Muscle layer of duodenum (tissue), 2 donors: ENCODE results near the gene NAXD.

Source experiments
- H3K27ac ChIP-seq: one replicate; pipeline ENCODE4 v1.7.0; 2013; ENCODE audit warnings: mild to moderate bottlenecking, low read length
- H3K27me3 ChIP-seq: one replicate; pipeline ENCODE4 v1.7.0; 2013; ENCODE audit warnings: low read depth, mild to moderate bottlenecking, control low read depth, low read length
- H3K36me3 ChIP-seq, 2 donors: one replicate each; pipeline ENCODE4 v1.7.0; 2013; ENCODE audit warnings: low read length in 2 of 2, control low read depth in 1 of 2, mild to moderate bottlenecking in 1 of 2; ENCODE audit not compliant: insufficient read depth in 2 of 2, control insufficient read depth in 1 of 2
- H3K4me1 ChIP-seq, 2 donors: one replicate each; pipeline ENCODE4 v1.7.0; 2013; ENCODE audit warnings: low read length in 2 of 2, mild to moderate bottlenecking in 2 of 2, control low read depth in 1 of 2, moderate library complexity in 1 of 2; ENCODE audit not compliant: insufficient read depth in 2 of 2, control insufficient read depth in 1 of 2
- H3K4me3 ChIP-seq, 2 donors: one replicate each; pipeline ENCODE4 v1.7.0; 2013; ENCODE audit warnings: low read length in 2 of 2, low read depth in 1 of 2, mild to moderate bottlenecking in 1 of 2
- H3K9me3 ChIP-seq, 2 donors: one replicate each; pipeline ENCODE4 v1.7.0; 2013; ENCODE audit warnings: low read length in 2 of 2, control low read depth in 1 of 2, mild to moderate bottlenecking in 1 of 2; ENCODE audit not compliant: control insufficient read depth in 1 of 2
- donor health status: healthy.

Gene NAXD

DNA sequence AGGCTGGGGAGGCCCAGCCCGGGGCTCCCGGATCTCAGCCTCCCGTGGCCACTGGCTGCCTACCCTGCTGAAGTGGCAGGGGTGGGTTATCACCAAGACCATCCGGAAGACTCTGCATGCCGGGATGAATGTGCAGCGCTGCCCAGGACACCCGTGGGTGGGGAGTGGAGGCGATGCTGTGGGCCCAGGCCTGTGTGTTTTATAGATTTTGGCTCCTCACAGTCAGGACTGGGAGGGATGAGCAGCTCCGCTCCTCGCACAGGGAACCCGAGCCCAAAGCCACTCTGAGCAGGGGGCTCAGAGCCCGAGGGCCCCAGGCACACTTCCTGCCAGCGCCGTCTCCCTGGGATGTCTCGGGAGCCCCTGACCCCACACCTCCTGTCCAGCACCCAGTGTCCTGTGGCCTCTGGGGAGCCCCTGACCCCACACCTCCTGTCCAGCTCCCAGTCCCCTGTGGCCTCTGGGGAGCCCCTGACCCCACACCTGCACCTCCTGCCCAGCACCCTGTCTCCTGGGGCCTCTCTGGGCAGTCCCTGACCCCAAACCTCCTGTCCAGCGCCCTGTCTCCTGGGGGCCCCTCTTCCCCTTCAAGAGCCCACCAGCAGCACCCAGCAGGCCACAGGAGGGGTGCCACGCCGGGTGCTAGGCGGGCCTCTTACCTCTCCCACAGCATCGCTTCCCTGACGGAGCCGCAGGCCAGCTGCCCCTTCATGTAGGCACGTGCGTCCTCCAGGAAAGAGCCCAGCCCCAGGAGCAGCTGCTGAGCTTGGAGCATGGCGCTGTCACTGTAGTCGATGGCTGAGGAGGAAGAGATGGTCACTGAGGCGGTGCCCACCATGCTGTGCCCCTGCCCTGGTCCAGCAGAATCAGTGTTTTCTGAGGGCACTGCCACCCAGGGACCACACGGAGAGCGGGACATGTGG is 31.4 kb downstream of the NAXD start:
- Histone ChIP-seq H3K4me3 (no peak overlapping the region), H3K36me3 (peaks cover 20 to 51% of the 10 kb centered on the region in 2 donors), H3K27ac (no peak overlapping the region), H3K4me1 (peaks cover 0 to 14% of the 10 kb centered on the region in 2 donors), H3K27me3 (no peaks in the 10 kb centered on the region), H3K9me3 (no peaks in the 10 kb centered on the region)

DNA sequence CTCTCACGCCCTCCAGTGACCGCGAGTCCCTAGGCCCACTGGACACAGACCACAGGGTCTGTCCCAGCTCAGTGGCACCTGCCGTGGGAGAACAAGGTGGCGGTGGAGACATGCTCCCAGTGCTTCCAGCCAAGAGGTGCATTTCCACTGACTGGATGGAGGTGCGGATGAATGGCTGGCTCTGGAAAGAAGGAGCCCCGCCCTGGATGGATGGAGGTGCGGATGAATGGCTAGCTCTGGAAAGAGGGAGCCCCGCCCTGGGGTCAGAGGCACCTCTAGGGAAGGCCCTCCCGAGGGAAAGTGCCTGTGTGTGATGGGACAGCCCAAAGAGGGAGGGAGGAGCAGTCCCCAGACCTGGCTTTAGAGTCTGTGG is 32.0 kb downstream of the NAXD start:
- no peaks in the 10 kb centered on the region for H3K9me3 ChIP-seq
- H3K4me3 ChIP-seq: no peak overlapping the region
- peaks cover 20 to 51% of the 10 kb centered on the region in 2 donors for H3K36me3 ChIP-seq
- H3K27me3 ChIP-seq: no peaks in the 10 kb centered on the region
- H3K27ac ChIP-seq: no peak overlapping the region
- peaks cover 0 to 14% of the 10 kb centered on the region in 2 donors for H3K4me1 ChIP-seq

DNA sequence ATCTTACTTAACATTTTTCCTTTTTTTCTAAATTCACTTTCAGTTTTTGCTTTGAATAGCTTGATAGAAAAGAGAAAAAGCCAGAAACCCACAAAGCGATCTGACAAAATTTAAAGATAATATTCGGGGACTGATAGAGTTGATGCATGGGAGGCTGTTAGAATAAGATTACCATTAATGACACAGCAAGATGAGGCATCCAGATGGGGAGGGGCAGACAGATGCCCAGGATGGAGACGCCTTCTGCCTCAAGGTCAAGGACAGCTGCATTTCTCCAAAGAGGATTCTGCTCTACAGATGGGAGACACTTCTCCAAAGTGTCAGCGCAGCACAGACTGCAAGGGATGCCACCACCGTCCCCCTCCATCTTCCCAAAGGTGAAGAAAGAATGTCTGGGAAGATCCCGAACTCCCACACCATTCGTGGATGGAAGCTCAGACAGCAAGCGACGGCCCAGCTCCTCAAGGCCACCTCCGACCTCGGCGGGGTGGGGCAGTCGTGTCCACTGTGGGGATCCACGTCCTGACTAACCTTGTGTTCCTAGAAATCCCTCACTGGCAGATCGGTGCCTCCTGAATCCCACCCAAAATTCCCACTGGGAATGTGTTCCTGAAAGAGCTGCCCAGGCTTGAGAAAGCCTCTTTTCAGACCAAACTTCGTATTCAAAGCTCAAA is 32.9 kb downstream of the NAXD start:
- Histone ChIP-seq H3K36me3 (peaks cover 15 to 47% of the 10 kb centered on the region in 2 donors), H3K27me3 (no peaks in the 10 kb centered on the region)

DNA sequence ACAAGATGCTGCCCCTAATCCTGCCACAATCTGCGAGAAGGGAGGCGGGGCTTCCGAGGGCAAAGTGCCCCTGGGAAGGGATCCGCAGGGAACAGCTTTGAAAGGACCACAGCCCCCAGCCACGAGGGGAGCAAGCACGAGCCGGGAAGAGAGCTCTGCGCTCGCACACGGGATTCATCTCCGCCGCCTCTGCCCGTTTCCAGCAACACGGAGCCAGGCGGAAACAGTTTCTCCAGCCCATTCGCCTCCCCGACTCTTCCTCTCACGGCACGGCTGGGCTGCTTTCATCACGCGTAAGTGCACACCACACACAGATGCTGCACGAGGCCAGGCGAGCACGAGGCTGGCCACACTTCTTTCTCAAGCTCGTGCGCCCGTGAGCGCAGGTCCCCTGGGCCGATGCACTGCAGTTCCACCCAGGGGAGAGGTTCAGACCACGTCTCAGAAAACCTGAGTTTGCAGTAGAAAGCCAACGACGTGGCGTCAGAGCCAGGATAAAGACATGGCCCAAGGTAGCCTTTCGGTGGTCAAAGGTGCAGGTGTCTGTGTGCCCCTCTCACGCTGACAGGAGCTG is 33.6 kb downstream of the NAXD start:
- Histone ChIP-seq H3K36me3 (peaks cover 8 to 47% of the 10 kb centered on the region in 2 donors), H3K4me1 (peaks cover 0 to 14% of the 10 kb centered on the region in 2 donors), H3K27me3 (no peaks in the 10 kb centered on the region), H3K4me3 (no peak overlapping the region), H3K27ac (no peak overlapping the region), H3K9me3 (no peaks in the 10 kb centered on the region)

More for the DNA sequence above, 32.9 kb downstream of the NAXD start:
- H3K4me1 ChIP-seq: peaks cover 0 to 14% of the 10 kb centered on the region in 2 donors
- no peak overlapping the region for H3K4me3 ChIP-seq
- H3K27ac ChIP-seq: no peak overlapping the region
- no peaks in the 10 kb centered on the region for H3K9me3 ChIP-seq

DNA sequence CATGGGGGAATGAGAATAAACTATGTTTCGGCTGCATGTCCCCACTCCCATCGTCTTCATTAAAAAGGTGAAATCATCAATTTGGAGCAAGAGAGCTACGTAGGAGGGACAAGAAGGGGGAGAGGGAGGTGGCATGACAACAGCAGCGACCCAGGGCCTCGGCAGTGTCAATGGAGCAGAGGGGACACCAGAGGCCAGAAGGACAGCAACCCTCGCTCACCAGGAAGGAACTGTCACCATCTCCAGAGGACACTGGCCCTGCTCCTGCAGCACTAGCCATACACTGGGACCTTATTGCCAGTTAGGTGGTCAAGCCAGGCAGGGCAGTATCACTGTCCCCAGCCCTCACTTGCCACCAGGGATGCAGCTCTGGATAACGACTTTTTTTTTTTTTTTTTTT is 34.2 kb downstream of the NAXD start:
- peaks cover 8 to 41% of the 10 kb centered on the region in 2 donors for H3K36me3 ChIP-seq

DNA sequence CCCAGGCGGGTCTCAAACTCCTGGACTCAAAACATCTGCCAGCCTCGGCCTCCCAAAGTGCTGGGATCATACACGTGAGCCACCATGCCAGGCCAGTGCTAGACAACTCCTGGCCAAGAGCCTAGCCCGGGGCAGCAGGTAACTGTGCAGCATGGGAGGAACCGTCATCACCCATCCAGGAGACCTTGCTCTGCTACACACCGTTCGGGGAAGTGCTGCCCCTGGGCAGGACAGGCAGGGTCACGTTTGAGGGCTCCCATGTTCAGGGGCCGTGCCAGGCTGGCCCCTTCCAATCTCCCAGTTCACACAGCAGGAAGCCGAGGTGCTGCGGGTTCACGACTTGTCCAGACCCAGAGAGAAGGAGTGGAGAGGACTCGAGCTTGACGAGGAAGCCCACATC is 35.1 kb downstream of the NAXD start:
- Histone ChIP-seq H3K27ac (no peak overlapping the region), H3K27me3 (no peaks in the 10 kb centered on the region), H3K36me3 (peaks cover 8 to 44% of the 10 kb centered on the region in 2 donors), H3K4me1 (peaks cover 0 to under 1% of the 10 kb centered on the region in 2 donors), H3K9me3 (no peaks in the 10 kb centered on the region), H3K4me3 (no peak overlapping the region)

More for the DNA sequence above, 34.2 kb downstream of the NAXD start:
- no peaks in the 10 kb centered on the region for H3K27me3 ChIP-seq
- H3K27ac ChIP-seq: no peak overlapping the region
- H3K9me3 ChIP-seq: no peaks in the 10 kb centered on the region
- no peak overlapping the region for H3K4me3 ChIP-seq
- peaks cover 0 to 9% of the 10 kb centered on the region in 2 donors for H3K4me1 ChIP-seq

DNA sequence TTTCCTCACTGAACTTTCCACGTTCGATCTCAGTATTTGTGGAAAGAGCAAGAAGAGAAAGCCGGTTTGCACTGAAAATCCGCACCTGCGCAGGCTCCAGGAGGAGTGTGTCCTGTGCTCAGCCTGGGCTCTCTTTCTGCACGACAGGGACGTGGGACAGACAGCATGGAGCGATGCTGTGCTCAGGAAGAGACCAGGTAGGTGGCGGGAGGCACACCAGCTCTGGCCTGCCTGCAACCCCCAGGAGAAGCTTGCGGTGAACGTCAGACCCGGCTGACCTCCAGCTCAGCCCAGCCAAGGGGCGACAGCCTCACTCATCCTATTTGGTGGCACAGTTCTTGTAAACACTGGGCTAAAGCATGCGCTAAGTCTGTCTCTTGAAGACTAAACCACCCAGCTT is 35.9 kb downstream of the NAXD start:
- H3K36me3 ChIP-seq: peaks cover 8 to 49% of the 10 kb centered on the region in 2 donors
- H3K27me3 ChIP-seq: no peaks in the 10 kb centered on the region
- no peak overlapping the region for H3K4me3 ChIP-seq
- H3K4me1 ChIP-seq: no peaks in the 10 kb centered on the region
- no peak overlapping the region for H3K27ac ChIP-seq
- H3K9me3 ChIP-seq: no peaks in the 10 kb centered on the region

DNA sequence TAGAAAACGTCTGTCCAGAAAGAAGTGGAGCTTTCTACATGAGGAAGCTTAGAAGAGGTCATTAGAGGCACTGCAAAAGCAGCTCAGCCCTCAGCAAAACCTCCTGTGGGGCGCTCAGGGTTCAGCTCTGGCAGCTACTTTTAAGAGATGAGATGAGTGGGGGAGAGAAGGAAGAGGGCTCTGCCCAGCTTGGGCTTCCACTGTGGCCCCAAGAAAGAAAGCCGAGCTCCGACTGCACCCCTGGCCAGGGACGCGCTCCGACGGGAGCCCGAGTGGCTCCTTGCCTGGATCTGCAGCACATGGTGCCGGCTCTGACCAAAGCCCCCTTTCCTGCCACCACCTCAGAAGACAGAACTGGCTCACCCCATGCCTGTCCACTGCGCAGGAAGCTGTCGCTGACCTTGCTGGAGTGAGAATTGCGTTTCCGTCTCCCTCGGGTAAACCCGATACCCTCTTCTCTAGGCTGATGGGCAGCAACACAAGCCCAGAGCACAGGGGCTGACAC is 36.4 kb downstream of the NAXD start:
- H3K4me1 ChIP-seq: no peaks in the 10 kb centered on the region
- no peak overlapping the region for H3K27ac ChIP-seq
- no peaks in the 10 kb centered on the region for H3K9me3 ChIP-seq
- no peak overlapping the region for H3K4me3 ChIP-seq
- peaks cover 8 to 49% of the 10 kb centered on the region in 2 donors for H3K36me3 ChIP-seq
- H3K27me3 ChIP-seq: no peaks in the 10 kb centered on the region

DNA sequence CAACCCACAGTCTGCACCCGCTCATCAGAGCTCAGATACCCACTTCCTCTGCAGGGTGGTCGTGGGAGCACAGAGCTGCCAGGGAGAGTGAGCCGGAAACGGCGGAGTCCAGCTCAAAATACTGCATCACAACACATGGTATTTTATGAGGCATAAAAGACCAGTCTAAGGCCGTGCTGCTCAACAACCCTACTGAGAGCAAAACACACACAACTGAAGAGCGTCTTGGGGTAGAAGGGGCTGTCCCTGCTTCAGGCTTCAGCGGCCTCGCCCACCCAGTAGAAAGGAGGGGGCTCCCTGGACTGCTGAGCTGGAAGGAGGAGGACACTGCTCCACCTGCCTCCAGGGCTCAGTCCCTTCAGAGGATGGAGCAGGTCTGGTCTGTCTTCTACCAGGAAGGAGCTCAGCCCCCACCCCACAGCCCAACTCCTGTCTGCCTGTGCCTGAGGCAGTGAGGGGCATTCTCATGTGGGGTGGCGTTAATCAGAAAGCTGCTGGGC is 36.9 kb downstream of the NAXD start:
- Histone ChIP-seq H3K9me3 (no peaks in the 10 kb centered on the region), H3K27ac (no peak overlapping the region), H3K36me3 (peaks cover 8 to 52% of the 10 kb centered on the region in 2 donors), H3K4me3 (no peak overlapping the region), H3K27me3 (no peaks in the 10 kb centered on the region), H3K4me1 (no peaks in the 10 kb centered on the region)

DNA sequence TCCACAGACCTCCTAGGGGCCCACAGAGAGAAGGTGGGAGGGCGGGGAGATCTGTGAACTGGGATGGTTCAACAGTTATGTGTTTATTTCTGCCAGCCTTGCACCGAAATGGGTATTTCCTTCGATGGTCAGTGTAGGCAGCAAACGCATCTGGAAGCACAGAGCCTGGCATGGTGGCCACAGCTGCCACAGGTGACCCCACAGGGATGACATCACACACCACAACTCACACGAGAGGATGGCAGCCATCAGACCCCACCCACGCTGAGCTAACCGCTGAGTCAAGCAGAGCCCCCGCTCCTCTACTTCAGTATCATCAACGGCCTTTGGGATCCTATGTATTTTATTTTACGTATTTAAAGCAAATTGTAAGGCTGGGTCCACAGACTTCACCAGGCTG is 37.4 kb downstream of the NAXD start:
- H3K9me3 ChIP-seq: no peaks in the 10 kb centered on the region
- no peak overlapping the region for H3K27ac ChIP-seq
- no peaks in the 10 kb centered on the region for H3K27me3 ChIP-seq
- H3K4me1 ChIP-seq: no peaks in the 10 kb centered on the region
- peaks cover 8 to 55% of the 10 kb centered on the region in 2 donors for H3K36me3 ChIP-seq
- no peak overlapping the region for H3K4me3 ChIP-seq

DNA sequence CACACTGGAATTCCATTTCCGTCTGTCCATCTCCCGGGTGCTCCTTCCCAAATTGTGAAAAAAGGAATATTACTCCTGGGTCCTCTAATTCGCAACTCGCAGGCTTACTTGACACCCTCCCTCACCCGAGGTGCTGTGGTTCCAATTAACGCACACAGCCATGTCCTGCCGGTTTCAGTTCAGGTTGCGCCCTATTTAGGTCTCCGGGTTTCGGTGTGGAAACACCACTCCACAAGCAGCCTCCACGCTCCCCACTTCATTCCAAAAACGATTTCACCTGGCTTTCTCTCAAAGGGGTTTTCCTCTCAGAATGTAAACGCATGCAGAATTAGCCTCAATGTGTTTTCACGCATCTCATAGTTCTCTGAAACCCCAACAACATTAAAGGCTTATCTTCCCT is 37.9 kb downstream of the NAXD start:
- Histone ChIP-seq H3K27me3 (no peaks in the 10 kb centered on the region), H3K36me3 (peaks cover 8 to 60% of the 10 kb centered on the region in 2 donors), H3K27ac (no peak overlapping the region)

More for the DNA sequence above, 37.9 kb downstream of the NAXD start:
- Histone ChIP-seq H3K4me1 (no peaks in the 10 kb centered on the region), H3K4me3 (no peak overlapping the region), H3K9me3 (no peaks in the 10 kb centered on the region)
